Liver (tissue), 9 donors: ENCODE results near the gene CACNA1C. TPM values are rescaled to one million over a fixed set of nuclear protein-coding genes. Genes with fewer than 3 reads are reported as not detected.

Experiments
- DNase-seq: peaks from one replicate; pipeline ENCODE4 v3.0.0-alpha.2; 2017; ENCODE audit warnings: low spot score
- H3K27ac ChIP-seq, 2 donors: one replicate each; pipeline ENCODE4 v1.7.0; 2013; ENCODE audit warnings: inconsistent platforms in 2 of 2, low read length in 2 of 2, control low read depth in 1 of 2, low read depth in 1 of 2, mild to moderate bottlenecking in 1 of 2
- H3K27me3 ChIP-seq, 4 donors: one replicate each; pipeline versions ENCODE4 v1.6.1 to v1.7.0; 2013; ENCODE audit warnings: low read length in 3 of 4, inconsistent platforms in 1 of 4, mild to moderate bottlenecking in 1 of 4, moderate library complexity in 1 of 4; ENCODE audit not compliant: control insufficient read depth in 4 of 4, insufficient read depth in 4 of 4
- H3K36me3 ChIP-seq, 4 donors: one replicate each; pipeline versions ENCODE4 v1.6.1 to v1.7.0; 2013; ENCODE audit warnings: low read length in 3 of 4, mild to moderate bottlenecking in 3 of 4, low read depth in 1 of 4, moderate library complexity in 1 of 4; ENCODE audit not compliant: control insufficient read depth in 4 of 4, insufficient read depth in 3 of 4
- H3K4me1 ChIP-seq, 4 donors: one replicate each; pipeline versions ENCODE4 v1.6.1 to v1.7.0; 2013; ENCODE audit warnings: low read length in 3 of 4, mild to moderate bottlenecking in 3 of 4, moderate library complexity in 1 of 4; ENCODE audit not compliant: control insufficient read depth in 4 of 4, insufficient read depth in 4 of 4
- H3K4me3 ChIP-seq, 3 donors: one replicate each; pipeline versions ENCODE4 v1.6.1 to v1.7.0; 2013; ENCODE audit warnings: low read length in 3 of 3, control low read depth in 1 of 3, low read depth in 1 of 3, mild to moderate bottlenecking in 1 of 3
- H3K9ac ChIP-seq, 2 donors: one replicate each; pipeline ENCODE4 v1.7.0; 2013; ENCODE audit warnings: low read length in 2 of 2, mild to moderate bottlenecking in 2 of 2, moderate library complexity in 2 of 2, control low read depth in 1 of 2, low read depth in 1 of 2
- H3K9me3 ChIP-seq, 4 donors: one replicate each; pipeline versions ENCODE4 v1.6.1 to v1.7.0; 2013; ENCODE audit warnings: low read length in 3 of 4; ENCODE audit not compliant: control insufficient read depth in 4 of 4
- EGR1 ChIP-seq, 2 donors: IDR thresholded peaks; 2 replicates each; pipeline ENCODE4 v1.6.1; 2016 to 2018; ENCODE audit warnings: antibody characterized with exemption in 2 of 2, low read depth in 2 of 2
- FOXA1 ChIP-seq: IDR thresholded peaks from 2 replicates; pipeline ENCODE4 v1.6.1; 2016; ENCODE audit warnings: antibody characterized with exemption
- FOXA2 ChIP-seq: IDR thresholded peaks from 2 replicates; pipeline ENCODE4 v1.6.1; 2016; ENCODE audit warnings: antibody characterized with exemption
- GABPA ChIP-seq, 2 donors: IDR thresholded peaks in 1 of 2; conservative IDR thresholded peaks in 1 of 2; 2 replicates each; pipeline ENCODE4 v1.6.1; 2016; ENCODE audit warnings: antibody characterized with exemption in 2 of 2, mild to moderate bottlenecking in 1 of 2, moderate library complexity in 1 of 2
- HNF4A ChIP-seq, 2 donors: conservative IDR thresholded peaks; 2 replicates each; pipeline ENCODE4 v1.6.1; 2016; ENCODE audit warnings: antibody characterized with exemption in 2 of 2, mild to moderate bottlenecking in 2 of 2
- JUND ChIP-seq, 2 donors: IDR thresholded peaks; 2 replicates each; pipeline ENCODE4 v1.6.1; 2016; ENCODE audit warnings: antibody characterized with exemption in 2 of 2
- NR2F2 ChIP-seq: IDR thresholded peaks from 2 replicates; pipeline ENCODE4 v1.6.1; 2016; ENCODE audit warnings: antibody characterized with exemption
- RAD21 ChIP-seq, 2 donors: IDR thresholded peaks; 2 replicates each; pipeline ENCODE4 v1.6.1; 2016; ENCODE audit warnings: antibody characterized with exemption in 2 of 2, mild to moderate bottlenecking in 2 of 2
- SP1 ChIP-seq: IDR thresholded peaks from 2 replicates; pipeline ENCODE4 v1.6.1; 2018; ENCODE audit warnings: antibody characterized with exemption, mild to moderate bottlenecking
- TAF1 ChIP-seq: conservative IDR thresholded peaks from 2 replicates; pipeline ENCODE4 v1.6.1; 2016; ENCODE audit warnings: antibody characterized with exemption, mild to moderate bottlenecking
- YY1 ChIP-seq: IDR thresholded peaks from 2 replicates; pipeline ENCODE4 v1.6.1; 2016; ENCODE audit warnings: antibody characterized with exemption, mild to moderate bottlenecking
- WGBS: extraction: QIAGEN DNeasy Blood & Tissue Kit; methylation state at CpG from one replicate; pipeline ENCODE4 v1.1.7; 2013; 5-methylcytosine and 5-hydroxymethylcytosine counted together
- polyA plus RNA-seq, 2 donors: library from polyadenylated mRNA; stranded (reverse) in 1 of 2; unstranded in 1 of 2; fragments of 200-250 nt in 1 of 2; fragments of >200 nt in 1 of 2; fragmentation: Nextera tagmentation in 1 of 2; extraction: Ambion mirVana in 1 of 2; gene quantifications; one replicate each; pipeline versions ENCODE4 v1.2.1 to v1.2.3, GENCODE V29; 2013 to 2015
- total RNA-seq, 2 donors: library from RNA; depleted of rRNA; stranded (reverse); fragments of >200 nt; gene quantifications; one replicate each; pipeline ENCODE4 v1.2.3, GENCODE V29; 2014
- TF ChIP-seq, protein P1 (sequence below): IDR thresholded peaks from 2 replicates; pipeline ENCODE4 v1.6.1; 2016; ENCODE audit warnings: antibody characterized with exemption
- TF ChIP-seq, protein P2 (sequence below): fragments of 150-350 bp; IDR thresholded peaks from 2 replicates; pipeline ENCODE4 v1.5.1; 2017; ENCODE audit warnings: improper control_type of control experiment, low read depth, low read length; ENCODE audit not compliant: missing input control
- TF ChIP-seq, protein P3 (sequence below): IDR thresholded peaks from 2 replicates; pipeline ENCODE4 v1.6.1; 2016; ENCODE audit warnings: antibody characterized with exemption
- TF ChIP-seq, protein P4 (sequence below): IDR thresholded peaks from 2 replicates; pipeline ENCODE4 v1.6.1; 2016; ENCODE audit warnings: antibody characterized with exemption, mild to moderate bottlenecking
- TF ChIP-seq, protein P5 (sequence below): IDR thresholded peaks from 2 replicates; pipeline ENCODE4 v1.6.1; 2016; ENCODE audit warnings: antibody characterized with exemption
- donor health status: healthy.
- donor health status: healthy.
- donor health status: healthy.
- donor health status: healthy.
- donor health status: healthy.

Gene CACNA1C
- total and polyA plus RNA-seq, 4 donors, result 0.23 to 1.9 (median 0.41) TPM

DNA sequence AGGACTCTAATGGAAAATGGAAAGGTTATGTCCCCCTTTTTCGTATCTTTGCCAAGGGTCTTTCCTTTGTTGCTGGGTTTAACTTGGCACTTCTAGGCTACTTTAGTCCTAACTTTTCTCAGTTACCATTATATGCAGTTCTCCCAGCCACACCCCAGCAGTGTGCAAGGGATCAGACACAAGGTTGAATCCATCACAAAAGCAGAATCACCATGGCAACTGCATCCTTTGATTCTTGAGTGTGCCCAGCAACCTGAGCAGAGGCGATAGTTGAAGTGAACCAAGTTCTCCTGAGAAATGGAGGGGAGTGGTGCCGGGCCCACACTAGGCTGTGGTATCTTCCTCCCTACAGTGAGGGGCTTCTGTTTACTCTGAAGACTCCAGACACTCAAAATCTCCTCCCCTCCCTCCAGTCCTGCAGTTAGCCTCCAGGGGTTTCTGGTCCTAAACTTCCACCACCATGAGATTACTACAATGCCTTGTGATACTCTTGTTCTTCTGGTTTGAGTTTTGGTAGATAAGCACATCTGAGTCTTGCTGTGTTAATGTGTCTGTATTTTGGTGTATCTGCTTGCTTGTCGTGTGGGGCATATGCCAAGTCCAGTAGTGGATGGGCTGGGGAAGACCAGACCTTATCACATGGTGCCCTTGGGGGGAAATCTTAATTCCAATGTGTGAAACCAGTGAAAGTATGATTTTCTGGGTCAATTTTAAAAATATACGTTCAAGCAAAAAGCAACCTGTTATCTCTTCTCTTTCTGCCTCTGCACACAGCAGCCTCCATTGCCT, 183.9 kb downstream of the CACNA1C start (continued):
- TF ChIP-seq, protein P1, sequence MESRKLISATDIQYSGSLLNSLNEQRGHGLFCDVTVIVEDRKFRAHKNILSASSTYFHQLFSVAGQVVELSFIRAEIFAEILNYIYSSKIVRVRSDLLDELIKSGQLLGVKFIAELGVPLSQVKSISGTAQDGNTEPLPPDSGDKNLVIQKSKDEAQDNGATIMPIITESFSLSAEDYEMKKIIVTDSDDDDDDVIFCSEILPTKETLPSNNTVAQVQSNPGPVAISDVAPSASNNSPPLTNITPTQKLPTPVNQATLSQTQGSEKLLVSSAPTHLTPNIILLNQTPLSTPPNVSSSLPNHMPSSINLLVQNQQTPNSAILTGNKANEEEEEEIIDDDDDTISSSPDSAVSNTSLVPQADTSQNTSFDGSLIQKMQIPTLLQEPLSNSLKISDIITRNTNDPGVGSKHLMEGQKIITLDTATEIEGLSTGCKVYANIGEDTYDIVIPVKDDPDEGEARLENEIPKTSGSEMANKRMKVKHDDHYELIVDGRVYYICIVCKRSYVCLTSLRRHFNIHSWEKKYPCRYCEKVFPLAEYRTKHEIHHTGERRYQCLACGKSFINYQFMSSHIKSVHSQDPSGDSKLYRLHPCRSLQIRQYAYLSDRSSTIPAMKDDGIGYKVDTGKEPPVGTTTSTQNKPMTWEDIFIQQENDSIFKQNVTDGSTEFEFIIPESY, result no peak

DNA sequence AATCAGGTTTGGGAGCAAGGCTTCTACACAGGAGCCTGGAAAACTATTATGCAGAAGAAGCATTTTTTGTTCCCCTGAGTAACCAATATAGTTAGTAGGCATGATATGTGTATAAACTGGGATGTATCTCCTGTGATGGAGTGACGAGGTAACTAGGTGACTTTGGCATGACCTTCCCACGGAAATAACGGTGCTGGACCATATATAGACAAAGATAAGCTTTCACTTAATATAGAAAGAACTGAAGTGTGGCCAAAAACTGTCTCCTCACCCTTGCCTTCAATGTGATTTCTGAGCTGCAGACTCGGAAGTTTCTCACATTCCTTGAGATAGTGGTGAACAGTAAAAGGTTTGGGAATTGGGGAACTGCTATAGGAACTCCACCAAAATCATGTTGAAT, 185.3 kb downstream of the CACNA1C start:
- Histone ChIP-seq H3K36me3 (no peaks in the 10 kb centered on the region), H3K4me3 (no peak overlapping the region), H3K9me3 (no peaks in the 10 kb centered on the region), H3K27me3 (no peaks in the 10 kb centered on the region), H3K9ac (no peak overlapping the region), H3K4me1 (no peaks in the 10 kb centered on the region), H3K27ac (no peak overlapping the region)
- WGBS, result 78% methylated on average over 4 of the region's 4 CpGs
- no peak for TF ChIP-seq JUND (IDR thresholded peaks at IDR 0.05)
- no peak for TF ChIP-seq TAF1
- no peak for TF ChIP-seq FOXA2
- TF ChIP-seq, protein P2, sequence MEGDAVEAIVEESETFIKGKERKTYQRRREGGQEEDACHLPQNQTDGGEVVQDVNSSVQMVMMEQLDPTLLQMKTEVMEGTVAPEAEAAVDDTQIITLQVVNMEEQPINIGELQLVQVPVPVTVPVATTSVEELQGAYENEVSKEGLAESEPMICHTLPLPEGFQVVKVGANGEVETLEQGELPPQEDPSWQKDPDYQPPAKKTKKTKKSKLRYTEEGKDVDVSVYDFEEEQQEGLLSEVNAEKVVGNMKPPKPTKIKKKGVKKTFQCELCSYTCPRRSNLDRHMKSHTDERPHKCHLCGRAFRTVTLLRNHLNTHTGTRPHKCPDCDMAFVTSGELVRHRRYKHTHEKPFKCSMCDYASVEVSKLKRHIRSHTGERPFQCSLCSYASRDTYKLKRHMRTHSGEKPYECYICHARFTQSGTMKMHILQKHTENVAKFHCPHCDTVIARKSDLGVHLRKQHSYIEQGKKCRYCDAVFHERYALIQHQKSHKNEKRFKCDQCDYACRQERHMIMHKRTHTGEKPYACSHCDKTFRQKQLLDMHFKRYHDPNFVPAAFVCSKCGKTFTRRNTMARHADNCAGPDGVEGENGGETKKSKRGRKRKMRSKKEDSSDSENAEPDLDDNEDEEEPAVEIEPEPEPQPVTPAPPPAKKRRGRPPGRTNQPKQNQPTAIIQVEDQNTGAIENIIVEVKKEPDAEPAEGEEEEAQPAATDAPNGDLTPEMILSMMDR, result no peak
- TF ChIP-seq, protein P3, sequence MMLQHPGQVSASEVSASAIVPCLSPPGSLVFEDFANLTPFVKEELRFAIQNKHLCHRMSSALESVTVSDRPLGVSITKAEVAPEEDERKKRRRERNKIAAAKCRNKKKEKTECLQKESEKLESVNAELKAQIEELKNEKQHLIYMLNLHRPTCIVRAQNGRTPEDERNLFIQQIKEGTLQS, result no peak
- no peak for TF ChIP-seq NR2F2
- TF ChIP-seq HNF4A (conservative IDR thresholded peaks at IDR 0.05), result no peak
- TF ChIP-seq, protein P4, sequence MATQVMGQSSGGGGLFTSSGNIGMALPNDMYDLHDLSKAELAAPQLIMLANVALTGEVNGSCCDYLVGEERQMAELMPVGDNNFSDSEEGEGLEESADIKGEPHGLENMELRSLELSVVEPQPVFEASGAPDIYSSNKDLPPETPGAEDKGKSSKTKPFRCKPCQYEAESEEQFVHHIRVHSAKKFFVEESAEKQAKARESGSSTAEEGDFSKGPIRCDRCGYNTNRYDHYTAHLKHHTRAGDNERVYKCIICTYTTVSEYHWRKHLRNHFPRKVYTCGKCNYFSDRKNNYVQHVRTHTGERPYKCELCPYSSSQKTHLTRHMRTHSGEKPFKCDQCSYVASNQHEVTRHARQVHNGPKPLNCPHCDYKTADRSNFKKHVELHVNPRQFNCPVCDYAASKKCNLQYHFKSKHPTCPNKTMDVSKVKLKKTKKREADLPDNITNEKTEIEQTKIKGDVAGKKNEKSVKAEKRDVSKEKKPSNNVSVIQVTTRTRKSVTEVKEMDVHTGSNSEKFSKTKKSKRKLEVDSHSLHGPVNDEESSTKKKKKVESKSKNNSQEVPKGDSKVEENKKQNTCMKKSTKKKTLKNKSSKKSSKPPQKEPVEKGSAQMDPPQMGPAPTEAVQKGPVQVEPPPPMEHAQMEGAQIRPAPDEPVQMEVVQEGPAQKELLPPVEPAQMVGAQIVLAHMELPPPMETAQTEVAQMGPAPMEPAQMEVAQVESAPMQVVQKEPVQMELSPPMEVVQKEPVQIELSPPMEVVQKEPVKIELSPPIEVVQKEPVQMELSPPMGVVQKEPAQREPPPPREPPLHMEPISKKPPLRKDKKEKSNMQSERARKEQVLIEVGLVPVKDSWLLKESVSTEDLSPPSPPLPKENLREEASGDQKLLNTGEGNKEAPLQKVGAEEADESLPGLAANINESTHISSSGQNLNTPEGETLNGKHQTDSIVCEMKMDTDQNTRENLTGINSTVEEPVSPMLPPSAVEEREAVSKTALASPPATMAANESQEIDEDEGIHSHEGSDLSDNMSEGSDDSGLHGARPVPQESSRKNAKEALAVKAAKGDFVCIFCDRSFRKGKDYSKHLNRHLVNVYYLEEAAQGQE, result no peak
- no peak for TF ChIP-seq SP1
- TF ChIP-seq FOXA1, result no peak
- TF ChIP-seq, protein P1, result no peak
- TF ChIP-seq RAD21 (IDR thresholded peaks at IDR 0.05), result no peak
- TF ChIP-seq, protein P5, sequence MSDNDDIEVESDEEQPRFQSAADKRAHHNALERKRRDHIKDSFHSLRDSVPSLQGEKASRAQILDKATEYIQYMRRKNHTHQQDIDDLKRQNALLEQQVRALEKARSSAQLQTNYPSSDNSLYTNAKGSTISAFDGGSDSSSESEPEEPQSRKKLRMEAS, result no peak
- TF ChIP-seq EGR1 (IDR thresholded peaks at IDR 0.05; ENCODE audit: low read depth in 2 of 2), result no peak
- TF ChIP-seq YY1, result no peak
- no peak for TF ChIP-seq GABPA (IDR thresholded peaks at IDR 0.05 in 1 of 2, conservative IDR thresholded peaks at IDR 0.05 in 1 of 2)
- no peak for DNase-seq
